DMS79 (cell line): ENCODE data around the gene JAM3.
"Not testable (repeated sequence)": the region's sequence is repeated elsewhere in the genome, so short reads cannot be mapped to it uniquely, and the experiment has no call there.

Source experiments
- DNase-seq: peaks from one replicate; lab custom pipeline; 2025; lab: John Stamatoyannopoulos, UW

Gene JAM3

GRCh38 chr11:134101282-134101681 is 32.4 kb downstream of the JAM3 start:
- no peak for DNase-seq

GRCh38 chr11:134110252-134110815 is 41.5 kb downstream of the JAM3 start:
- no peak for DNase-seq

DNA sequence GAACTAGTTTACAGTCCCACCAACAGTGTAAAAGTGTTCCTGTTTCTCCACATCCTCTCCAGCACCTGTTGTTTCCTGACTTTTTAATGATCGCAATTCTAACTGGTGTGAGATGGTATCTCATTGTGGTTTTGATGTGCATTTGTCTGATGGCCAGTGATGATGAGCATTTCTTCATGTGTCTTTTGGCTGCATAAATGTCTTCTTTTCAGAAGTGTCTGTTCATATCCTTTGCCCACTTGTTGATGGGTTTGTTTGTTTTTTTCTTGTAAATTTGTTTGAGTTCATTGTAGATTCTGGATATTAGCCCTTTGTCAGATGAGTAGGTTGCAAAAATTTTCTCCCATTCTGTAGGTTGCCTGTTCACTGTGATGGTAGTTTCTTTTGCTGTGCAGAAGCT is 44.9 kb downstream of the JAM3 start:
- not testable (repeated sequence) for DNase-seq

GRCh38 chr11:134116210-134116609 is 47.3 kb downstream of the JAM3 start:
- DNase-seq = no peak

DNA sequence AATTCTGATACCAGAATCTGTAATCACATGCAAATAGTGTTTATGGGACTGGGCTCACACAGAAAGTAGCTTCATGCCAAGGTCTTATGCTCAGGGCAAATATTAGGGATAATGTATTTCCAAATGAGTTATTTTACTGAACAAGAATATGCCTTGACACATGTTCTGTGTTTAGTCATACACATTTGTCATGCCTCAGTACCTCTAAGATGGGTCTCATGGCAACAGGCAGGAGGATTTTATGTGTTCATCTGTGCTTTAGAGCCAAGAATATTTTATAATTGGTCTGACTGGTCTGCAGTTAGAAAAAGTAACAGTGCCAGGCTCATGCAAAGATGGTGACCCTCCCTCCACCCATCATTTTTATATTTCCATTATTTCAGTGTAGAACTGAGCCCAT is 49.1 kb downstream of the JAM3 start:
- peak; percentile 54 for DNase-seq

GRCh38 chr11:134119094-134119493 is 50.2 kb downstream of the JAM3 start:
- DNase-seq = no peak

DNA sequence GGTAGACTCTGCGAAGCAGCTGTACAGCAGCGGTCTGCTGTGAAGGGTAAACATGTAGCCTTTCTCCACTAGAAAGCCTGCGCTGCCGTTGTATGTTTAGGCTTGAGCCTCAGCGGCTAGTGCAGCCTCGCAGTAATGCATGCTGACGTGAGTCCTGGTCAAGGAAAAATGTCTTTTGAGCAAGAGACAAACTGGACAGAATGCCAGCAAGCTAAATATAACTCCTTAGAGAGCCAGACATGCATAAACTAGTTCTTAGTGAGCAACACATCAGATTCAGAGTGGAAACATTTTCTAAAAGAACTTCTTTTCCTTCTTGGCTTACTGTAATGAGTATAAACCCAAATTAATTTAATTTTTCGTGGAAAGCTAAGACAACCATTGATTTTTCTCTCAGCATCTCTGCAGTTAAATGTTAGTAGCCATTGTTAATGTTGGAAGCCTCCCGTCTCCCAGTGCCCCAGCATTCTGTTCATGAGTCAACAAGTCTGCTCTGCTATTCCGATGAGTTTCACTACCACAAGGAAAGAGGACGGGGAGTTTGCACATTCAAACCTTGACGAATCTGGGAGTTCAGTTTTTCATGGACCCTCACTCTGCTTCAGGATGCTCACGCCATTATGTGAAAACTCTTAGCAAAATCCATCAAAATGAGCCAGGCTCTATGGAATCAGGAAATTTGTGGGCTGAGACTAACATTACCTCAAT is 51.4 kb downstream of the JAM3 start:
- DNase-seq = no peak

DNA sequence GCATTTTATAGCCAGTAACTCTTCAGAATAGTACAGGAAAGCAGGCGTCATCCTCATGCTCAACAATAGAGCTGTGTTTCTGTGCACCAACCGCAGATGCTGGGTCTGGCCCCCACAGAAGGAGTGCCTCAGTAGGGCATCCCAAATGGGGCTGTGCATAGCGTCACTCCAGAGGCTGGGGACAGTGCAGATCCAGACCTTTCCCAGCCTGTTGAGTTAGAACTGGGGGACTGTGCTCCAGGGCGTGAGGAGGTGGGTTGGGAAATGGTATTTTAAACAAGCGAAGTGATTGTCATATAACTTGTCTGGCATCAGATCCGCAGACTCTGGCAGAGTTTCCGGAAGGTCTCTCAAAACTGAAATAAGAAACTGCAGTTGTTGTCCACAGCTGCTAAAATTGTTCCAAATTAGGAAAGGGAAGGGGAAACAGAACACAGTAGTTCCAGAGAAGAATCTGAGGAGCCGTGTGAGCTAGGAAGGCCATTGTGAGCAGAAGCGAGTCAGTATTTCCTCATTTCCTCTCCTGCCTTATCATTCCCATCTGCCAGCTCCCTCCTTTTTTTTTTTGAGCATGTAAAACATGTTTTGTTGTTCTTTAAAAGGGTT is 52.2 kb downstream of the JAM3 start:
- no peak for DNase-seq

GRCh38 chr11:134124660-134125451 is 56.0 kb downstream of the JAM3 start:
- no peak for DNase-seq

- DNase-seq = no peak
Observed at GRCh38 chr11:134125507-134125906, 56.6 kb downstream of the JAM3 start.

- DNase-seq = no peak
Observed at GRCh38 chr11:134126217-134126822, 57.4 kb downstream of the JAM3 start.

DNA sequence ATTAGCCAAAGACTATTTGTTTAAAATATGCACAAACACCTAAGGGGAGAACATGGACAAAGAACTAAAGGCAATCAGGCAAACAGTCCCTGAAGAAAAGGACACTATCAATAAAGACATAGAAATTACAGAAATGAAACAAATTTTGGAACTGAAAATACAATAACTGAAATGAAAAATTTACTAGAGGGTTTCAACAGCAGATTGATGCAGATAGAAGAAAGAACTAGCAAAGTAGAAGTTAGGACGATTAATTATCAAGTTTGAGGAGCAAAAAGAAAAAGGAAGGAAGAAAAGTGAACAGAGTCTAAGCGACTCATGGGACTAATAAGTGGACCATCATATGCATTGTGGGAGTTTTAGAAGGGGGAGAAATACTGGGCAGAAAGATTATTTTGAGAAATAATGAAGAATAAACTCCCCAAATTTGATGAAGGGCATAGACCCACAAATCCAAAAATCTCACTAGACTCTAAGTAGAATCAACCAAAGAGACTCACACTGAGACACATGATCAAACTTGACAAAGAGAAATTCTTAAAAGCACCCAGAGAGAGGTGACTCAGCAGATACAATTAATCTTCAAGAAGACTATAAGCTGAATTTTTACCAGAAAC is 62.9 kb downstream of the JAM3 start:
- DNase-seq = no peak

DNA sequence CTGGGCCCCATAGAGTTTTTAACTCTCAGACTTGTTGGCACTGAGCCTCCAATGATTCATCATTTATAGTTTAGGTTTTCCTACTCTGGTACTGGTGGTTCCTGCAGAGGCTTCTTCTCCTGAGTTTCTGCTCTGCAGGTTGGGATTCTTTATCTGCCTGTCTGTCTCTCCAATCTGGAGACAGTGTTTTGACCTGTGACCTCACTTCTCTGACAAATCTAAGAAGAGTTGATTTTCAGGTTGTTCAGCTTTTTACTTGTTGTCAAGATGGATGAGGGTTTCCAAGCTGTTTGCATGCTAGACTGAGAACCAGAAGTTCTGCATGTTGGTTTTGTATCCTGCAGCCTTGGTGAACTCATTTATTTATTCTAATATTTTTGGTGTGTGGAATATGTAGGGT is 63.9 kb downstream of the JAM3 start:
- no peak for DNase-seq

DNA sequence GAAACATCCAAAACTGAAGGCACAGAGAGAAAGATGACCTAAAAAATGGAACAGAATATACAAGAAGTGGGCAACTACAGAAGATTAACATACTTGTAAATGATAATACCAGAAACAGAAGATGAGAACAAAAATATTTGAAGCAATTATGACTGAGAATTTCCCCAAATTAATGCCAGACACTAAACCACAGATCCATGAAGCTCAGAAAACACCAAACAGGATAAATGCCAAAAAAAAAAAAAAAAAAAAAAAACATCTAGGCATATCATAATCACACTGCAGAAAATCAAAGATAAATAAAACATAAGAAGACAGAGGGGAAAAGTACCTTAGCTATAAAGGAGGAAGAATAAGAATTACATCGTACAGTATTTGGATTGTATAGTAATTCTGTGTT is 65.3 kb downstream of the JAM3 start:
- no peak for DNase-seq

- no peak for DNase-seq
Observed at GRCh38 chr11:134138376-134138775, 69.5 kb downstream of the JAM3 start.

GRCh38 chr11:134139303-134139872 is 70.5 kb downstream of the JAM3 start:
- no peak for DNase-seq

GRCh38 chr11:134139873-134140331 is 71.0 kb downstream of the JAM3 start:
- DNase-seq = peak; percentile 39

DNA sequence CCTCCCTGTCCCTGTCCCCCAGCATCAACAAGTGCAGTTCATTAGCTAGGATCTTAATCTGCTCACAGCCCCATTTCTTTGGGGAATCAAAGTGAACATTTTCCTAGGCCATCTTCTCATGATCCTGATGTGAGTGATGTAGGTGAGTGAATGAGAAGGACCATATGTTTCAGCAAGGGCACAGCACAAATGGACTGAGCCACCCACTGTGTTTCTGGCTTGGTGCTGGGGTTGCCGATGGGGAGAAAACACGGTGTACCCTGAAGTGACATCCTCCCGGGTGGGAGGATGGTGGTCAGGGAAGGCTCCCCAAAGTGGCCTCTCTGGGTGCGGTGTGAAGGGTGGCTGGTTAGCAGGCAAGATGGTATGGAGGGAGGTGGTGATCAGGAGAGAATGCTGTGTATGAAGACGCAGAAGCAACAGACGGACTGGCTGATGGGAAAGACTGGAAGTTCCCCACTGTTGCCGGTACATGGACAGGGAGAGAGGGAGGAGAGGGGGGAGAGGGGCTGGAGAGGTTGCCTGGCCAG is 72.2 kb downstream of the JAM3 start:
- DNase-seq = no peak

DNA sequence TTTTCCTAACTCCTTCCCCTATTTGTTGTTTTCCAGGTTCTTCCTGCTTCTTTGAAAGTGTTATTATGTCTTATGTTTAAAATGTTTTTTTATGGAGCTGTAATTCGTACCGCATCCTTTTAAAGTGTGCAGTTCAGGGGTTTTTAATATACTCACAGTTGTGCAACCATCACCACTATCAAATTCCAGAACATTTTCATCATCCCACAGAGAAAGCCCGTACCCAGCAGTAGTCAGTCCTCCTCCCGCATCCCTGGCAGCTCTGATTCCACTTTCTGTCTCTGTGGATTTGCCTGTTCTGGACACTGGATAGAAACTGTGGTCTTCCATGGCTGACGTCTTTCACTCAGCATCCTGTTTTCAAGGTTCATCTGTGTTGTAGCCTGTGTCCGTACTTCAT is 73.7 kb downstream of the JAM3 start:
- DNase-seq = no peak

DNA sequence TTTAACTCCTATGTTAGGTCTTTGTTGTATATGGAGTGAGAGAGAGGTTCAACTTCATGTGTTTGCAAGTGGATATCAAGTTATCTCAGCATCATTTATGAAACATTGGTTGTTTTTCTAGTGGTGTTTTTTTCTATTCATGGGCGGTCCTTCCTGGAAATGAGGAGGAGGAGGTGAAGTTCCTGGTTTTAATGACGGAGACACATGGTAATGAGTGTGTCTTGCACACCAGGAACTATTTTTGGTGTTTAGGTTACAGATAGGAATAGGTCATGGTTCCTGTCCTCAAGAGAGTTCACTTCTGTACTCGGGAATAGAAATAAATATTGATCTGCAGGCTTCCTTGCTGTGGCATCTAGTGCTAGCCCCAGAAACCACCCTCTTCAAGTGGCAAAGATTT is 74.9 kb downstream of the JAM3 start:
- DNase-seq = no peak

DNA sequence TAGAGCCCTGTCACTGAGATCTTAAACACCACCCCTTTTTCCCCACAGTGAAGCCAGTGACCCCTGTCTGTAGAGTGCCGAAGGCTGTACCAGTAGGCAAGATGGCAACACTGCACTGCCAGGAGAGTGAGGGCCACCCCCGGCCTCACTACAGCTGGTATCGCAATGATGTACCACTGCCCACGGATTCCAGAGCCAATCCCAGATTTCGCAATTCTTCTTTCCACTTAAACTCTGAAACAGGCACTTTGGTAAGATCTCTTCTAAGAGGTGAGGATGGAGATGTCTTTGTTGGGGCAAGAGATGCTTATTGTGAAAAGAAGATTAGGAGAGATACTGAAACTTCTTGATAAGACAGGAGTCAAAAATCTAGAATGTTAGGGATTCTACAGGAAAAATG is 75.9 kb downstream of the JAM3 start:
- no peak for DNase-seq
